ENCODE data around the gene CLBA1.
"Not testable (repeated sequence)": the region's sequence is repeated elsewhere in the genome, so short reads cannot be mapped to it uniquely, and the experiment has no call there.

Gene CLBA1

DNA sequence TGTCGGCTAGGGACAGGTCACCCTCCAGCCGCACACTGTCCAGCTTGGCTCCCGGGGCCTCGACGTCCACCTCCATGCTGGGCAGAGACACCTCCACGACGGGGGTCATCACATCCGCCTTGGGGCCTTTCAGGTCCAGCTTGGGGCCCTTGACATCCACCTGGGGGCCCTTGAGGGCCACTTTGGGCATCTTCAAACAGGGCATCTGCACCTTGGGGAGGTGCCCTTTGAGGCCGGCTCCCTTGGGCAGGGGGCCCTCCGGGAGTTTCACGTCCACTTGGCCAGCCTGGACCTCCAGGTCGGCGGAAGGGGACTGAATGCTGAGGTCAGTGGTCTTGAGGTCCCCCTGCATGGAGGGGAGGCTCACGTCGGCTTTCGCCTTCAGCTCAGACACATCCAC lies 43.0 kb upstream of the CLBA1 start:
- Histone ChIP-seq H3K9me3 (ENCODE audit: control insufficient read depth, low read depth, low read length) (no peaks in the 10 kb centered on the region), H3K36me3 (ENCODE audit: control insufficient read depth, low read depth, low read length) (no peaks in the 10 kb centered on the region), H3K4me1 (ENCODE audit: control insufficient read depth, low read depth, low read length) (no peaks in the 10 kb centered on the region), H3K27me3 (ENCODE audit: control insufficient read depth, insufficient read depth, low read length) (peaks cover 20% of the 10 kb centered on the region), H3K9ac (ENCODE audit: low read length) (no peak overlapping the region), H3K27ac (ENCODE audit: low read length) (no peak overlapping the region), H3K4me3 (ENCODE audit: low read length) (no peak overlapping the region)

DNA sequence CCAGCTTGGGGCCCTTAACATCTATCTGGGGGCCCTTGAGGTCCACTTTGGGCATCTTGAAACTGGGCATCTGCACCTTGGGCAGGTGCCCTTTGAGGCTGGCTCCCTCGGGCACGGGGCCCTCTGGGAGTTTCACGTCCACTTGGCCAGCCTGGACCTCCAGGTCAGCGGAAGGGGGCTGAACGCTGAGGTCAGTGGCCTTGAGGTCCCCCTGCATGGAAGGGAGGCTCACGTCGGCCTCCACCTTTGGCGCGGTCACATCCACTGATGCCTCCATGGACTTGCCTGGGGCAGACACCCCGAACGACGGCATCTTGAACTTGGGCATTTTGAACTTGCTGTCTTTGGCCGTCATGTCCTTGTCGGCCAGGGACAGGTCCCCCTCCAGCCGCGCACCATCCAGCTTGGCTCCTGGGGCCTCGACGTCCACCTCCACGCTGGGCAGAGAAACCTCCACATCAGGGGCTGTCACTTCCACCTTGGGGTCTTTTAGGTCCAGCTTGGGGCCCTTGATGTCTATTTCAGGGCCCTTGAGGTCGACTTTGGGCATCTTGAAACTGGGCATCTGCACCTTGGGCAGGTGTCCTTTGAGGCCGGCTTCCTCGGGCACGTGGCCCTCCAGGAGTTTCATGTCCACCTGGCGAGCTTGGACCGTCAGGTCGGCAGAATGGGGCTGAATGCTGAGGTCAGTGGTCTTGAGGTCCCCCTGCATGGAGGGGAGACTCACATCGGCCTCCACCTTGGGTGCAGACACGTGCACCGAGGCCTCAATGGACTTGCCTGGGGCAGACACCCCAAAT lies 42.2 kb upstream of the CLBA1 start:
- not testable (repeated sequence) for H3K27ac ChIP-seq (ENCODE audit: low read length); H3K9me3 ChIP-seq (ENCODE audit: control insufficient read depth, low read depth, low read length); H3K9ac ChIP-seq (ENCODE audit: low read length); H3K36me3 ChIP-seq (ENCODE audit: control insufficient read depth, low read depth, low read length); H3K4me1 ChIP-seq (ENCODE audit: control insufficient read depth, low read depth, low read length); H3K4me3 ChIP-seq (ENCODE audit: low read length)
- peaks cover 12% of the 10 kb centered on the region for H3K27me3 ChIP-seq (ENCODE audit: control insufficient read depth, insufficient read depth, low read length)

DNA sequence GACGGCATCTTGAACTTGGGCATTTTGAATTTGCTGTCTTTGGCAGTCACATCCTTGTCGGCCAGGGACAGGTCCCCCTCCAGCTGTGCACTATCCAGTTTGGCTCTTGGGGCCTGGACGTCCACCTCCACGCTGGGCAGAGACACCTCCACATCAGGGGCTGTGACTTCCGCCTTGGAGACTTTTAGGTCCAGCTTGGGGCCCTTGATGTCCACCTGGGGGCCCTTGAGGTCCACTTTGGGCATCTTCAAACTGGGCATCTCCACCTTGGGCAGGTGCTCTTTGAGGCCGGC lies 41.6 kb upstream of the CLBA1 start:
- H3K4me1 ChIP-seq (ENCODE audit: control insufficient read depth, low read depth, low read length); H3K9me3 ChIP-seq (ENCODE audit: control insufficient read depth, low read depth, low read length); H3K4me3 ChIP-seq (ENCODE audit: low read length); H3K9ac ChIP-seq (ENCODE audit: low read length); H3K27me3 ChIP-seq (ENCODE audit: control insufficient read depth, insufficient read depth, low read length); H3K27ac ChIP-seq (ENCODE audit: low read length); H3K36me3 ChIP-seq (ENCODE audit: control insufficient read depth, low read depth, low read length): not testable (repeated sequence)

DNA sequence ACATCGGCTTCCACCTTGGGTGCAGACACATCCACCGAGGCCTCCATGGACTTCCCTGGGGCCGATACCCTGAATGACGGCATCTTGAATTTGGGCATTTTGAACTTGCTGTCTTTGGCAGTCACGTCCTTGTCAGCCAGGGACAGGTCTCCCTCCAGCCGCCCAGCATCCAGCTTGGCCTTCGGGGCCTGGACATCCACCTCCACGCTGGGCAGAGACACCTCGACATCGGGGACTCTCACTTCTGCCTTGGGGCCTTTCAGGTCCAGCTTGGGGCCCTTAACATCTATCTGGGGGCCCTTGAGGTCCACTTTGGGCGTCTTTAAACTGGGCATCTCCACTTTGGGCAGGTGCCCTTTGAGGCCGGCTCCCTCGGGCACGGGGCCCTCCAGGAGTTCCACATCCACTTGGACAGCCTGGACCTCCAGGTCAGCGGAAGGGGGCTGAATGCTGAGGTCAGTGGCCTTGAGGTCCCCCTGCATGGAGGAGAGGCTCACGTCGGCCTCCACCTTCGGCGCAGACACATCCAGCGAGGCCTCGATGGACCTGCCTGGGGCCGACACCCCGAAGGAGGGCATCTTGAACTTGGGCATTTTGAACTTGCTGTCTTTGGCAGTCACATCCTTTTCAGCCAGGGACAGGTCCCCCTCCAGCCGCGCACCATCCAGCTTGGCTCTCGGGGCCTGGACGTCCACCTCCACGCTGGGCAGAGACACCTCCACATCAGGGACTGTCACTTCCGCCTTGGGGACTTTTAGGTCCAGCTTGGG lies 41.0 kb upstream of the CLBA1 start:
- H3K9ac ChIP-seq (ENCODE audit: low read length); H3K4me3 ChIP-seq (ENCODE audit: low read length); H3K36me3 ChIP-seq (ENCODE audit: control insufficient read depth, low read depth, low read length); H3K4me1 ChIP-seq (ENCODE audit: control insufficient read depth, low read depth, low read length); H3K27ac ChIP-seq (ENCODE audit: low read length); H3K27me3 ChIP-seq (ENCODE audit: control insufficient read depth, insufficient read depth, low read length); H3K9me3 ChIP-seq (ENCODE audit: control insufficient read depth, low read depth, low read length): not testable (repeated sequence)

DNA sequence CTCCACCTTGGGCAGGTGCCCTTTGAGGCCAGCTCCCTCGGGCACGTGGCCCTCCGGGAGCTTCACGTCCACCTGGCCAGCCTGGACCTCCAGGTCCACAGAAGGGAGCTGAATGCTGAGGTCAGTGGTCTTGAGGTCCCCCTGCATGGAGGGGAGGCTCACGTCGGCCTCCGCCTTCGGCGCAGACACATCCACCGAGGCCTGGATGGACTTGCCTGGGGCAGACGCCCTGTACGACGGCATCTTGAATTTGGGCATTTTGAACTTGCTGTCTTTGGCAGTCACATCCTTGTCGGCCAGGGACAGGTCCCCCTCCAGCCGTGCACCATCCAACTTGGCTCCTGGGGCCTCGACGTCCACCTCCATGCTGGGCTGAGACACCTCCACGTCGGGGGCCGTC lies 40.3 kb upstream of the CLBA1 start:
- not testable (repeated sequence) for H3K27me3 ChIP-seq (ENCODE audit: control insufficient read depth, insufficient read depth, low read length); H3K4me3 ChIP-seq (ENCODE audit: low read length); H3K9me3 ChIP-seq (ENCODE audit: control insufficient read depth, low read depth, low read length); H3K4me1 ChIP-seq (ENCODE audit: control insufficient read depth, low read depth, low read length); H3K9ac ChIP-seq (ENCODE audit: low read length); H3K36me3 ChIP-seq (ENCODE audit: control insufficient read depth, low read depth, low read length); H3K27ac ChIP-seq (ENCODE audit: low read length)

DNA sequence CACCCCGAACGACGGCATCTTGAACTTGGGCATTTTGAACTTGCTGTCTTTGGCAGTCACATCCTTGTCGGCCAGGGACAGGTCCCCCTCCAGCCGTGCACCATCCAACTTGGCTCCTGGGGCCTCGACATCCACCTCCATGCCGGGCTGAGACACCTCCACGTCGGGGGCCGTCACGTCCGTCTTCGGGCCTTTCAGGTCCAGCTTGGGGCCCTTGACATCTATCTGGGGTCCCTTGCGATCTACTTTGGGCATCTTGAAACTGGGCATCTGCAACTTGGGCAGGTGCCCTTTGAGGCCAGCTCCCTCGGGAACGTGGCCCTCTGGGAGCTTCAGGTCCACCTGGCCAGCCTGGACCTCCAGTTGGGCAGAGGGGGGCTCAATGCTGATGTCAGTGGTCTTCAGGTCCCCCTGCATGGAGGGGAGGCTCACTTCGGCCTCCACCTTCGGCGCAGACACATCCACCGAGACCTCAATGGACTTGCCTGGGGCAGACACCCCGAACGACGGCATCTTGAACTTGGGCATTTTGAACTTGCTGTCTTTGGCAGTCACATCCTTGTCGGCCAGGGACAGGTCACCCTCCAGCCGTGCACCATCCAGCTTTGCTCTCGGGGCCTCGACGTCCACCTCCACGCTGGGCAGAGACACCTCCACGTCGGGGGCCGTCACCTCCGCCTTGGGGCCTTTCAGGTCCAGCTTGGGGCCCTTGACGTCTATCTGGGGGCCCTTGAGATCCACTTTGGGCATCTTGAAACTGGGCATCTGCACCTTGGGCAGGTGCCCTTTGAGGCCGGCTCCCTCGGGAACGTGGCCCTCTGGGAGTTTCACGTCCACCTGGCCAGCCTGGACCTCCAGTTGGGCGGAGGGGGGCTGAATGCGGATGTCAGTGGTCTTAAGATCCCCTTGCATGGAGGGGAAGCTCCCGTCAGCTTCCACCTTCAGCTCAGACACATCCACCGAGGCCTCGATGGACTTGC lies 39.3 kb upstream of the CLBA1 start:
- not testable (repeated sequence) for H3K4me3 ChIP-seq (ENCODE audit: low read length); H3K9me3 ChIP-seq (ENCODE audit: control insufficient read depth, low read depth, low read length); H3K27ac ChIP-seq (ENCODE audit: low read length); H3K36me3 ChIP-seq (ENCODE audit: control insufficient read depth, low read depth, low read length); H3K27me3 ChIP-seq (ENCODE audit: control insufficient read depth, insufficient read depth, low read length); H3K4me1 ChIP-seq (ENCODE audit: control insufficient read depth, low read depth, low read length); H3K9ac ChIP-seq (ENCODE audit: low read length)

DNA sequence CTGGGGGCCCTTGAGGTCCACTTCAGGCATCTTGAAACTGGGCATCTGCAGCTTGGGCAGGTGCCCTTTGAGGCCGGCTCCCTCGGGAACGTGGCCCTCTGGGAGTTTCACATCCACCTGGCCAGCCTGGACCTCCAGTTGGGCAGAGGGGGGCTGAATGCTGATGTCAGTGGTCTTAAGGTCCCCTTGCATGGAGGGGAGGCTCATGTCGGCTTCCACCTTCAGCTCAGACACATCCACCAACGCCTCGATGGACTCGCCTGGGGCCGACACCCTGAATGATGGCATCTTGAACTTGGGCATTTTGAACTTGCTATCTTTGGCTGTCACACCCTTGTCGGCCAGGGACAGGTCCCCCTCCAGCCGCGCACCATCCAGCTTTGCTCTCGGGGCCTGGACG lies 38.4 kb upstream of the CLBA1 start:
- not testable (repeated sequence) for H3K9me3 ChIP-seq (ENCODE audit: control insufficient read depth, low read depth, low read length); H3K36me3 ChIP-seq (ENCODE audit: control insufficient read depth, low read depth, low read length); H3K9ac ChIP-seq (ENCODE audit: low read length); H3K4me1 ChIP-seq (ENCODE audit: control insufficient read depth, low read depth, low read length); H3K27ac ChIP-seq (ENCODE audit: low read length); H3K4me3 ChIP-seq (ENCODE audit: low read length); H3K27me3 ChIP-seq (ENCODE audit: control insufficient read depth, insufficient read depth, low read length)

DNA sequence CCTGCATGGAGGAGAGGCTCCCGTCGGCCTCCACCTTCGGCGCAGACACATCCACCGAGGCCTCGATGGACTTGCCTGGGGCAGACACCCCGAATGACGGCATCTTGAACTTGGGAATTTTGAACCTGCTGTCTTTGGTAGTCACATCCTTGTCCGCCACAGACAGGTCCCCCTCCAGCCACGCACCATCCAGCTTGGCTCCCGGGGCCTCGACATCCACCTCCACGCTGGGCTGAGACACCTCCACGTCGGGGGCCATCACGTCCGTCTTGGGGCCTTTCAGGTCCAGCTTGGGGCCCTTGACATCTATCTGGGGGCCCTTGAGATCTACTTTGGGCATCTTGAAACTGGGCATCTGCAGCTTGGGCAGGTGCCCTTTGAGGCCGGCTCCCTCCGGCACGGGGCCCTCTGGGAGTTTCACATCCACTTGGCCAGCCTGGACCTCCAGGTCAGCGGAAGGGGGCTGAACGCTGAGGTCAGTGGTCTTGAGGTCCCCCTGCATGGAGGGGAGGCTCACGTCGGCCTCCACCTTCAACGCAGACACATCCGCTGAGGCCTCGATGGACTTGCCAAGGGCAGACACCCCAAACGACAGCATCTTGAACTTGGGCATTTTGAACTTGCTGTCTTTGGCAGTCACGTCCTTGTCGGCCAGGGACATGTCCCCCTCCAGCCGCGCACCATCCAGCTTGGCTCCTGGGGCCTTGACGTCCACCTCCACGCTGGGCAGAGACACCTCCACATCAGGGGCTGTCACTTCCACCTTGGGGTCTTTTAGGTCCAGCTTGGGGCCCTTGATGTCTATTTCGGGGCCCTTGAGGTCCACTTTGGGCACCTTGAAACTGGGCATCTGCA lies 37.5 kb upstream of the CLBA1 start:
- H3K4me3 ChIP-seq (ENCODE audit: low read length); H3K27me3 ChIP-seq (ENCODE audit: control insufficient read depth, insufficient read depth, low read length); H3K36me3 ChIP-seq (ENCODE audit: control insufficient read depth, low read depth, low read length); H3K4me1 ChIP-seq (ENCODE audit: control insufficient read depth, low read depth, low read length); H3K27ac ChIP-seq (ENCODE audit: low read length); H3K9ac ChIP-seq (ENCODE audit: low read length); H3K9me3 ChIP-seq (ENCODE audit: control insufficient read depth, low read depth, low read length): not testable (repeated sequence)

DNA sequence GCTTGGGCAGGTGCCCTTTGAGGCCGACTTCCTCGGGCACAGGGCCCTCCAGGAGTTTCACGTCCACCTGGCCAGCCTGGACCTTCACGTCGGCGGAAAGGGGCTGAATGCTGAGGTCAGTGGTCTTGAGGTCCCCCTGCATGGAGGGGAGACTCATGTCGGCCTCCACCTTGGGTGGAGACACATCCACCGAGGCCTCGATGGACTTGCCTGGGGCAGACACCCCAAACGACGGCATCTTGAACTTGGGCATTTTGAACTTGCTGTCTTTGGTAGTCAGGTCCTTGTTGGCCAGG lies 36.9 kb upstream of the CLBA1 start:
- H3K27ac ChIP-seq (ENCODE audit: low read length): no peak overlapping the region
- no peak overlapping the region for H3K4me3 ChIP-seq (ENCODE audit: low read length)
- H3K4me1 ChIP-seq (ENCODE audit: control insufficient read depth, low read depth, low read length): no peaks in the 10 kb centered on the region
- no peak overlapping the region for H3K9ac ChIP-seq (ENCODE audit: low read length)
- no peaks in the 10 kb centered on the region for H3K27me3 ChIP-seq (ENCODE audit: control insufficient read depth, insufficient read depth, low read length)
- H3K36me3 ChIP-seq (ENCODE audit: control insufficient read depth, low read depth, low read length): no peaks in the 10 kb centered on the region
- no peaks in the 10 kb centered on the region for H3K9me3 ChIP-seq (ENCODE audit: control insufficient read depth, low read depth, low read length)

DNA sequence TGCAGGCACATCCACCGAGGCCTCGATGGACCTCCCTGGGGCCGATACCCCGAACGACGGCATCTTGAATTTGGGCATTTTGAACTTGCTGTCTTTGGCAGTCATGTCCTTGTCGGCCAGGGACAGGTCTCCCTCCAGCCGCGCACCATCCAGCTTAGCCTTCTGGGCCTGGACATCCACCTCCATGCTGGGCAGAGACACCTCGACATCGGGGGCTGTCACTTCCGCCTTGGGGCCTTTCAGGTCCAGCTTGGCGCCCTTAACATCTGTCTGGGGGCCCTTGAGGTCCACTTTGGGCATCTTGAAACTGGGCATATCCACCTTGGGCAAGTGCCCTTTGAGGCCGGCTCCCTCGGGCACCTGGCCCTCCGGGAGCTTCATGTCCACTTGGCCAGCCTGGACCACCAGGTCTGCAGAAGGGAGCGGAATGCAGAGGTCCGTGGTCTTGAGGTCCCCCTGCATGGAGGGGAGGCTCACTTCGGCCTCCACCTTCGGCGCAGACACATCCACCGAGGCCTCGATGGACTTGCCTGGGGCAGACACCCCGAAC lies 36.1 kb upstream of the CLBA1 start:
- H3K4me3 ChIP-seq (ENCODE audit: low read length); H3K27me3 ChIP-seq (ENCODE audit: control insufficient read depth, insufficient read depth, low read length); H3K4me1 ChIP-seq (ENCODE audit: control insufficient read depth, low read depth, low read length); H3K27ac ChIP-seq (ENCODE audit: low read length); H3K9me3 ChIP-seq (ENCODE audit: control insufficient read depth, low read depth, low read length); H3K9ac ChIP-seq (ENCODE audit: low read length); H3K36me3 ChIP-seq (ENCODE audit: control insufficient read depth, low read depth, low read length): not testable (repeated sequence)

DNA sequence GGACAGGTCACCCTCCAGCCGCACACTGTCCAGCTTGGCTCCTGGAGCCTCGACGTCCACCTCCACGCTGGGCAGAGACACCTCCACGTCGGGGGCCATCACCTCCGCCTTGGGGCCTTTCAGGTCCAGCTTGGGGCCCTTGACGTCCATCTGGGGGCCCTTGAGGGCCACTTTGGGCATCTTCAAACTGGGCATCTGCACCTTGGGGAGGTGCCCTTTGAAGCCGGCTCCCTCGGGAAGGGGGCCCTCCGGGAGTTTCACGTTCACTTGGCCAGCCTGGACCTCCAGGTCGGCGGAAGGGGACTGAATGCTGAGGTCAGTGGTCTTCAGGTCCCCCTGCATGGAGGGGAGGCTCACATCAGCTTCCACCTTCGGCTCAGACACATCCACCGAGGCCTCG lies 35.6 kb upstream of the CLBA1 start:
- H3K4me1 ChIP-seq (ENCODE audit: control insufficient read depth, low read depth, low read length): no peaks in the 10 kb centered on the region
- H3K4me3 ChIP-seq (ENCODE audit: low read length): no peak overlapping the region
- H3K27ac ChIP-seq (ENCODE audit: low read length): no peak overlapping the region
- no peaks in the 10 kb centered on the region for H3K36me3 ChIP-seq (ENCODE audit: control insufficient read depth, low read depth, low read length)
- no peaks in the 10 kb centered on the region for H3K27me3 ChIP-seq (ENCODE audit: control insufficient read depth, insufficient read depth, low read length)
- no peaks in the 10 kb centered on the region for H3K9me3 ChIP-seq (ENCODE audit: control insufficient read depth, low read depth, low read length)
- H3K9ac ChIP-seq (ENCODE audit: low read length): no peak overlapping the region
